Measurements from ENCODE around the gene FPR1.

Gene FPR1

GRCh38 chr19:51706885-51707284 is 44.8 kb downstream of the FPR1 start:
- no peak for TF ChIP-seq CTCF (conservative IDR thresholded peaks at IDR 0.05; ENCODE audit: low read length)
- no peak overlapping the region for H3K4me3 ChIP-seq (ENCODE audit: low read length)
- no peak for DNase-seq (ENCODE audit: low read depth)

DNA sequence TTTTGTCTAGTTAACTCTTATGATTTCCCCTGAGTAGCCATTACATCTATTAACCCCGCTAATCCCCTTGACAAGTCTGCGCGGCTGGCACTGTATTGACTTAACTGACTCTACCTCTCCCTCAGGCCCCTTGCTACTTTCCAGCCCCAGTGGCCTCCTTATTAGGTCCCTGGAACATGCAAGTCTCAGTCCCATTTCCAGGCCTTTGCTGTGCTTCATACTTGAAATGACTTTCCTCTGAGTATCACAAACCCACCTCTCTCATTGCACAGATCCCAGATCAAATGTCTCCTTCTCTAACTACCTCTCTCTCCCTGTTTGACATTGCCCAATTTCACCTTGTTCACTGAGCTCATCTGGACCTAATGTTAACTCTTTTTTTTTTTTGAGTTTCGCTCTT is 45.4 kb downstream of the FPR1 start:
- DNase-seq (ENCODE audit: low read depth): no peak
- no peak for TF ChIP-seq CTCF (conservative IDR thresholded peaks at IDR 0.05; ENCODE audit: low read length)
- no peak overlapping the region for H3K4me3 ChIP-seq (ENCODE audit: low read length)

- peak overlapping the region; percentile 87 for H3K4me3 ChIP-seq (ENCODE audit: low read length)
- no peak for TF ChIP-seq CTCF (conservative IDR thresholded peaks at IDR 0.05; ENCODE audit: low read length)
- DNase-seq (ENCODE audit: low read depth): no peak
These were observed 47.1 kb downstream of the FPR1 start for GRCh38 chr19:51704626-51705025.

GRCh38 chr19:51703575-51704515 is 47.8 kb downstream of the FPR1 start:
- DNase-seq (ENCODE audit: low read depth): peak; percentile 93

DNA sequence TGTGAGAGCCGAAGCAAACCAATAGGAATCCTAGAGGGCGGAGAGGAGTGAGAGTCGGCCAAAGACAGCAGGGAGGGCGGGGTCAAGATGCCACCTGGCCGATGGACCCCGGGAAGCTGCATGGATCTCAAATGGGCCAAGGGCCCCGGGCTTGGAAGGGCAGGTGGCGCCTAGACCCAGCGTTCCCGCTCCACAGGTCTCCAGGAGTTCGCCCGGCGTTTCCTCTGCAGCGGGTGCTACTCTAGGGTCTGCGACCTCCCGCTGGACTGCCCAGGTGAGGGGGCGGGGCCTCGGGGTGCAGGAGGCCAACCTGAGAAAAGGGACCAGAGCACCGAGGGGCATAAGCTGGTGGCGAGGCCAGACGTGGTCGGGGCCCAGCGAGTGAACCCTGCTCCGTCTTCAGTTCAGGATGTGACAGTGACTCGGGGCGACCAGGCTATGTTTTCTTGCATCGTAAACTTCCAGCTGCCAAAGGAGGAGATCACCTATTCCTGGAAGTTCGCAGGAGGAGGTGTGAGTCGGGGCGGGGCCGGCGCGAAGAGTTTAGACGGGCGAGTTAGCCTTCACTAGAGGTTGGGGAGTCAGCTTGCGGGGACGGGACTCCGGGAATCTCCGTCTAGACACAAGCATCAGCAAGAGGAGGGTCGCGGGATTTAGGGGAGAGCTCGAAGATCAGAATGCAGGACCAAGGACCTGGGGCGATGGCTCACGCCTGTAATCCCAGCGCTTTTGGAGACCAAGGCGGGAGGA is 48.7 kb downstream of the FPR1 start:
- DNase-seq (ENCODE audit: low read depth): no peak
- no peak for TF ChIP-seq CTCF (conservative IDR thresholded peaks at IDR 0.05; ENCODE audit: low read length)
- H3K4me3 ChIP-seq (ENCODE audit: low read length): no peak overlapping the region

More at GRCh38 chr19:51703575-51704515, 47.8 kb downstream of the FPR1 start:
- H3K4me3 ChIP-seq (ENCODE audit: low read length): peak overlapping the region; percentile 87
- TF ChIP-seq CTCF (conservative IDR thresholded peaks at IDR 0.05; ENCODE audit: low read length): peak; percentile 47

DNA sequence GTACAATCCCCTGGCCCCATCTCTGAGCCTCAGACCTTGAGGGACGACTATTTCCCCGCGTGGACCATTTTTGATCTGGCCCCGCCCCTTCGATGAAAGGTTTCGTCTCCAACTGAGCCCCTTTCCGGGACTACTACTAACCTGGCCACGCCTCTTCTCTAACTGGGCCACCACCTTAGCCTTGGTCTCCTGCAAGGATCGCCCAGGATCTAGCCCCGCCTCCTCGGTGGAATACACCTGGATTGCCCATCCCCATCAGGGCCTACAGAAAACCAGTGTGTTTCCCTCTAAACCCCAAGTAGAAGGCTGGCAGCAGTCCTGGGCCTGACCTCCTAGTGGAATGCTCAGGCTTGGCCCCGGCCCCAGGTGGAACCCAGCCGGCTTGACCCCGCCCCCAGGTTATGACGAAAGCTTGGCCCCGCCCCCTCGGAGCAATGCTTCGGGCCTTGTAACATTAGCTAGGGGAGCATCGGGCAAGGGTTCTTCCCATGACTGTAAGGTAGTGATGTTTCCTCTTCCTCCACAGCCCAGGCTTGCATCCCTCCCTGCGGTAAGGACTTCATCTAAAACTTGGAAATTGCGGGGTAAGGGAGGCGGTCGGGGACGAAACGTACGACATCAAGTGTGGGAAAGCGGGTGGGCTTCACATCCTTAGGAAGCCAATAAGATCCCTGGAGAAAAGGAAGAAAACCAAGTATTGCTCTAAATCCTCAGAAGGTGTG is 49.4 kb downstream of the FPR1 start:
- no peak overlapping the region for H3K4me3 ChIP-seq (ENCODE audit: low read length)
- DNase-seq (ENCODE audit: low read depth): peak; percentile 74
- no peak for TF ChIP-seq CTCF (conservative IDR thresholded peaks at IDR 0.05; ENCODE audit: low read length)
